ENCODE data around the gene CNIH3. TPM values are rescaled to one million over a fixed set of nuclear protein-coding genes. Genes with fewer than 3 reads are reported as not detected.

Gene CNIH3
- total RNA-seq, 1 experiment from 2014 or later, result 3.7 TPM

GRCh38 chr1:224762046-224762445 is 145.9 kb downstream of the CNIH3 start:
- TF ChIP-seq, protein P1, sequence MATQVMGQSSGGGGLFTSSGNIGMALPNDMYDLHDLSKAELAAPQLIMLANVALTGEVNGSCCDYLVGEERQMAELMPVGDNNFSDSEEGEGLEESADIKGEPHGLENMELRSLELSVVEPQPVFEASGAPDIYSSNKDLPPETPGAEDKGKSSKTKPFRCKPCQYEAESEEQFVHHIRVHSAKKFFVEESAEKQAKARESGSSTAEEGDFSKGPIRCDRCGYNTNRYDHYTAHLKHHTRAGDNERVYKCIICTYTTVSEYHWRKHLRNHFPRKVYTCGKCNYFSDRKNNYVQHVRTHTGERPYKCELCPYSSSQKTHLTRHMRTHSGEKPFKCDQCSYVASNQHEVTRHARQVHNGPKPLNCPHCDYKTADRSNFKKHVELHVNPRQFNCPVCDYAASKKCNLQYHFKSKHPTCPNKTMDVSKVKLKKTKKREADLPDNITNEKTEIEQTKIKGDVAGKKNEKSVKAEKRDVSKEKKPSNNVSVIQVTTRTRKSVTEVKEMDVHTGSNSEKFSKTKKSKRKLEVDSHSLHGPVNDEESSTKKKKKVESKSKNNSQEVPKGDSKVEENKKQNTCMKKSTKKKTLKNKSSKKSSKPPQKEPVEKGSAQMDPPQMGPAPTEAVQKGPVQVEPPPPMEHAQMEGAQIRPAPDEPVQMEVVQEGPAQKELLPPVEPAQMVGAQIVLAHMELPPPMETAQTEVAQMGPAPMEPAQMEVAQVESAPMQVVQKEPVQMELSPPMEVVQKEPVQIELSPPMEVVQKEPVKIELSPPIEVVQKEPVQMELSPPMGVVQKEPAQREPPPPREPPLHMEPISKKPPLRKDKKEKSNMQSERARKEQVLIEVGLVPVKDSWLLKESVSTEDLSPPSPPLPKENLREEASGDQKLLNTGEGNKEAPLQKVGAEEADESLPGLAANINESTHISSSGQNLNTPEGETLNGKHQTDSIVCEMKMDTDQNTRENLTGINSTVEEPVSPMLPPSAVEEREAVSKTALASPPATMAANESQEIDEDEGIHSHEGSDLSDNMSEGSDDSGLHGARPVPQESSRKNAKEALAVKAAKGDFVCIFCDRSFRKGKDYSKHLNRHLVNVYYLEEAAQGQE (IDR thresholded peaks at IDR 0.05; ENCODE audit: insufficient read depth in 1 of 2, low read depth in 2 of 2, low read length in 1 of 2), result no peak
- no peak for TF ChIP-seq SIN3A (IDR thresholded peaks at IDR 0.05; ENCODE audit: borderline replicate concordance, insufficient read depth, low read depth, low read length)
- no peak for TF ChIP-seq TCF7L2 (IDR thresholded peaks at IDR 0.05; ENCODE audit: low read depth, low read length)
- TF ChIP-seq, protein P2, sequence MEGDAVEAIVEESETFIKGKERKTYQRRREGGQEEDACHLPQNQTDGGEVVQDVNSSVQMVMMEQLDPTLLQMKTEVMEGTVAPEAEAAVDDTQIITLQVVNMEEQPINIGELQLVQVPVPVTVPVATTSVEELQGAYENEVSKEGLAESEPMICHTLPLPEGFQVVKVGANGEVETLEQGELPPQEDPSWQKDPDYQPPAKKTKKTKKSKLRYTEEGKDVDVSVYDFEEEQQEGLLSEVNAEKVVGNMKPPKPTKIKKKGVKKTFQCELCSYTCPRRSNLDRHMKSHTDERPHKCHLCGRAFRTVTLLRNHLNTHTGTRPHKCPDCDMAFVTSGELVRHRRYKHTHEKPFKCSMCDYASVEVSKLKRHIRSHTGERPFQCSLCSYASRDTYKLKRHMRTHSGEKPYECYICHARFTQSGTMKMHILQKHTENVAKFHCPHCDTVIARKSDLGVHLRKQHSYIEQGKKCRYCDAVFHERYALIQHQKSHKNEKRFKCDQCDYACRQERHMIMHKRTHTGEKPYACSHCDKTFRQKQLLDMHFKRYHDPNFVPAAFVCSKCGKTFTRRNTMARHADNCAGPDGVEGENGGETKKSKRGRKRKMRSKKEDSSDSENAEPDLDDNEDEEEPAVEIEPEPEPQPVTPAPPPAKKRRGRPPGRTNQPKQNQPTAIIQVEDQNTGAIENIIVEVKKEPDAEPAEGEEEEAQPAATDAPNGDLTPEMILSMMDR (IDR thresholded peaks at IDR 0.05), result no peak
- TF ChIP-seq POLR2AphosphoS5 (IDR thresholded peaks at IDR 0.05; ENCODE audit: low read depth, low read length), result no peak
- no peaks in the 10 kb centered on the region for H3K9me3 ChIP-seq (ENCODE audit: control insufficient read depth, insufficient read depth, low read depth, low read length)

DNA sequence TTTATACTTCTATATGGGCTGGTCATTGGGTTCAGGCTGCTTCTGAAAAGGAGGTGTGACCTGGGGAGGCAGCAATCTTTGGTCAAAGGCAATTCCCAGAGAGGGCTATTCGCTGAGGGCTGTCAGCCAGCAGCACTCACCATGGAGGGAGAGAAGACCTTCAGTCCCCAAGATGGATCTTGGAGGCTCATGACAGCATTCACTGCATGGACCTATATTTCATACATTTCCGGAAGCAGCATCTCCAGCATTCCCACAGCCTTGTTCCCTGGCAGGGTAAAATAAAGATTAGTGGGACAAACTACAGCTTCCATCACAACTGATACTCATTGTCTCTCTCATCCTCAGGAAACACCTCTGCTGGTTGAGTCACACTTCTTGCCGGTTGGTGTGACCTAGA is 146.6 kb downstream of the CNIH3 start:
- DNase-seq (ENCODE audit: low read depth, low spot score) (no peak), ATAC-seq (no peak)
- ChIA-PET CTCF (no interaction called here), POLR2A (no interaction called here)
- intact Hi-C loops (cut with micrococcal nuclease; ENCODE audit: unreplicated experiment), result no loop called here
- Histone ChIP-seq H3K27ac (ENCODE audit: low read length) (no peak overlapping the region), H3K4me1 (ENCODE audit: control insufficient read depth, insufficient read depth, low read length) (no peaks in the 10 kb centered on the region), H3K9me3 (ENCODE audit: control insufficient read depth, insufficient read depth, low read depth, low read length) (no peaks in the 10 kb centered on the region), H3K4me3 (ENCODE audit: low read depth in 2 of 2, low read length in 2 of 2) (no peak overlapping the region), H3K36me3 (ENCODE audit: control insufficient read depth, insufficient read depth, low read length) (no peaks in the 10 kb centered on the region), H3K27me3 (ENCODE audit: control insufficient read depth, insufficient read depth, low read length) (0 out of 2 replicates have a peak, but pooled peaks cover 3% of the 10 kb centered on the region)
- in situ Hi-C loops (cut with HindIII; ENCODE audit: low pct_unique_long_range_greater_than_20kb, low sequenced_read_pairs), result no loop called here
- no peak for TF ChIP-seq TCF7L2 (IDR thresholded peaks at IDR 0.05; ENCODE audit: low read depth, low read length)
- TF ChIP-seq, protein P1 (IDR thresholded peaks at IDR 0.05; ENCODE audit: insufficient read depth in 1 of 2, low read depth in 2 of 2, low read length in 1 of 2), result no peak
- TF ChIP-seq POLR2AphosphoS5 (IDR thresholded peaks at IDR 0.05; ENCODE audit: low read depth, low read length), result no peak
- TF ChIP-seq, protein P2 (IDR thresholded peaks at IDR 0.05), result no peak
- no peak for TF ChIP-seq SIN3A (IDR thresholded peaks at IDR 0.05; ENCODE audit: borderline replicate concordance, insufficient read depth, low read depth, low read length)
- no TSS peak for BruUV-seq (replicated peaks)

More at GRCh38 chr1:224762046-224762445, 145.9 kb downstream of the CNIH3 start:
- Histone ChIP-seq H3K27me3 (ENCODE audit: control insufficient read depth, insufficient read depth, low read length) (0 out of 2 replicates have a peak, but pooled peaks cover 3% of the 10 kb centered on the region), H3K4me1 (ENCODE audit: control insufficient read depth, insufficient read depth, low read length) (no peaks in the 10 kb centered on the region), H3K36me3 (ENCODE audit: control insufficient read depth, insufficient read depth, low read length) (no peaks in the 10 kb centered on the region), H3K4me3 (ENCODE audit: low read depth in 2 of 2, low read length in 2 of 2) (no peak overlapping the region), H3K27ac (ENCODE audit: low read length) (no peak overlapping the region)
- CTCF ChIA-PET, result no interaction called here
- in situ Hi-C loops (cut with HindIII; ENCODE audit: low pct_unique_long_range_greater_than_20kb, low sequenced_read_pairs) (no loop called here), intact Hi-C loops (cut with micrococcal nuclease; ENCODE audit: unreplicated experiment) (no loop called here)
- BruUV-seq (replicated peaks), result no TSS peak
- ATAC-seq, result no peak
- POLR2A ChIA-PET, result no interaction called here
- DNase-seq (ENCODE audit: low read depth, low spot score), result no peak
